Nephron (organoid): ENCODE measurements around the gene LUC7L2.
"Not testable (repeated sequence)": the region's sequence is repeated elsewhere in the genome, so short reads cannot be mapped to it uniquely, and the experiment has no call there.

ENCODE experiments used
- H3K27ac Mint-ChIP-seq, 3 experiments: 2 replicates each; pipeline ENCODE4 v1.8.0; 2020; ENCODE audit warnings: mixed read lengths in 3 of 3, mild to moderate bottlenecking in 2 of 3, moderate library complexity in 1 of 3
- H3K27me3 Mint-ChIP-seq: 2 replicates; pipeline ENCODE4 v1.8.0; 2021; ENCODE audit warnings: low read depth, mild to moderate bottlenecking, moderate library complexity, mixed read lengths
- H3K36me3 Mint-ChIP-seq: 2 replicates; pipeline ENCODE4 v1.8.0; 2020; ENCODE audit warnings: low read depth, mixed read lengths
- H3K4me1 Mint-ChIP-seq: 2 replicates; pipeline ENCODE4 v1.8.0; 2020; ENCODE audit warnings: mixed read lengths
- H3K4me3 Mint-ChIP-seq, 3 experiments: 2 replicates each; pipeline ENCODE4 v1.8.0; 2020; ENCODE audit warnings: mild to moderate bottlenecking in 3 of 3, mixed read lengths in 3 of 3, moderate library complexity in 2 of 3
- H3K9me3 Mint-ChIP-seq: 2 replicates; pipeline ENCODE4 v1.8.0; 2020; ENCODE audit warnings: mixed read lengths
- TF ChIP-seq, protein P1 (sequence below), 3 experiments: fragments of 200-600 bp; sonication (generic); IDR thresholded peaks; one replicate each; pipeline ENCODE4 v1.5.0; 2021; ENCODE audit warnings: antibody characterized with exemption in 3 of 3; ENCODE audit not compliant: unreplicated experiment in 3 of 3

The LUC7L2 gene

GRCh38 chr7:139396323-139396951 lies 36.7 kb downstream of the LUC7L2 start:
- no peaks in the 10 kb centered on the region for H3K4me1 Mint-ChIP-seq
- TF ChIP-seq, protein P1, sequence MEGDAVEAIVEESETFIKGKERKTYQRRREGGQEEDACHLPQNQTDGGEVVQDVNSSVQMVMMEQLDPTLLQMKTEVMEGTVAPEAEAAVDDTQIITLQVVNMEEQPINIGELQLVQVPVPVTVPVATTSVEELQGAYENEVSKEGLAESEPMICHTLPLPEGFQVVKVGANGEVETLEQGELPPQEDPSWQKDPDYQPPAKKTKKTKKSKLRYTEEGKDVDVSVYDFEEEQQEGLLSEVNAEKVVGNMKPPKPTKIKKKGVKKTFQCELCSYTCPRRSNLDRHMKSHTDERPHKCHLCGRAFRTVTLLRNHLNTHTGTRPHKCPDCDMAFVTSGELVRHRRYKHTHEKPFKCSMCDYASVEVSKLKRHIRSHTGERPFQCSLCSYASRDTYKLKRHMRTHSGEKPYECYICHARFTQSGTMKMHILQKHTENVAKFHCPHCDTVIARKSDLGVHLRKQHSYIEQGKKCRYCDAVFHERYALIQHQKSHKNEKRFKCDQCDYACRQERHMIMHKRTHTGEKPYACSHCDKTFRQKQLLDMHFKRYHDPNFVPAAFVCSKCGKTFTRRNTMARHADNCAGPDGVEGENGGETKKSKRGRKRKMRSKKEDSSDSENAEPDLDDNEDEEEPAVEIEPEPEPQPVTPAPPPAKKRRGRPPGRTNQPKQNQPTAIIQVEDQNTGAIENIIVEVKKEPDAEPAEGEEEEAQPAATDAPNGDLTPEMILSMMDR (IDR thresholded peaks at IDR 0.05; ENCODE audit: unreplicated experiment in 3 of 3): no peak
- H3K27me3 Mint-ChIP-seq: no peaks in the 10 kb centered on the region
- H3K36me3 Mint-ChIP-seq: peaks cover 66% of the 10 kb centered on the region
- no peak overlapping the region for H3K27ac Mint-ChIP-seq
- no peak overlapping the region for H3K4me3 Mint-ChIP-seq
- H3K9me3 Mint-ChIP-seq: no peaks in the 10 kb centered on the region

- Mint-ChIP-seq H3K27ac (no peak overlapping the region), H3K27me3 (no peaks in the 10 kb centered on the region), H3K4me1 (no peaks in the 10 kb centered on the region), H3K9me3 (no peaks in the 10 kb centered on the region), H3K4me3 (no peak overlapping the region), H3K36me3 (peaks cover 65% of the 10 kb centered on the region)
- TF ChIP-seq, protein P1 (IDR thresholded peaks at IDR 0.05; ENCODE audit: unreplicated experiment in 3 of 3): no peak
These were observed 37.5 kb downstream of the LUC7L2 start for GRCh38 chr7:139397192-139397591.

GRCh38 chr7:139403601-139404000 lies 43.9 kb downstream of the LUC7L2 start:
- TF ChIP-seq, protein P1 (IDR thresholded peaks at IDR 0.05; ENCODE audit: unreplicated experiment in 3 of 3): no peak
- no peaks in the 10 kb centered on the region for H3K4me1 Mint-ChIP-seq
- H3K27me3 Mint-ChIP-seq: no peaks in the 10 kb centered on the region
- no peaks in the 10 kb centered on the region for H3K9me3 Mint-ChIP-seq
- no peak overlapping the region for H3K27ac Mint-ChIP-seq
- no peak overlapping the region for H3K4me3 Mint-ChIP-seq
- H3K36me3 Mint-ChIP-seq: peaks cover 74% of the 10 kb centered on the region

DNA sequence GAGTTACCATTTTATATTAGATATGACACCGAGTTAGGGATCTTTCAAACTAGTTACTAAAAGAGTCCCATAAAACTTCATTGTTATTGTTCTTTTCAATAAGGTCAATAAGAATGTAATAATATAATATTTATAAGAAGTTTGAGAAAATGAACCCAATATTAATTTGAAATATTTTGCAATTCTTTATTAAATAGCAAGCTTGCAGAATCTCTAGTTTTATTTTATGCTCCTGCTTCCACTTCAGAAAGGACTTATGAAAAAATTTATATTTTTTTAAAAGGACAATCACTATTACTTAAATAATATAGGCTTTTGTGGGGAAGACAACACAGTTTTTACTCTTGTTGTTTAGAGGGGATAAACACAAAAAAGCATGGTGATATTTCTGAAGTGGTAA lies 47.9 kb downstream of the LUC7L2 start:
- TF ChIP-seq, protein P1 (IDR thresholded peaks at IDR 0.05; ENCODE audit: unreplicated experiment in 3 of 3): no peak

DNA sequence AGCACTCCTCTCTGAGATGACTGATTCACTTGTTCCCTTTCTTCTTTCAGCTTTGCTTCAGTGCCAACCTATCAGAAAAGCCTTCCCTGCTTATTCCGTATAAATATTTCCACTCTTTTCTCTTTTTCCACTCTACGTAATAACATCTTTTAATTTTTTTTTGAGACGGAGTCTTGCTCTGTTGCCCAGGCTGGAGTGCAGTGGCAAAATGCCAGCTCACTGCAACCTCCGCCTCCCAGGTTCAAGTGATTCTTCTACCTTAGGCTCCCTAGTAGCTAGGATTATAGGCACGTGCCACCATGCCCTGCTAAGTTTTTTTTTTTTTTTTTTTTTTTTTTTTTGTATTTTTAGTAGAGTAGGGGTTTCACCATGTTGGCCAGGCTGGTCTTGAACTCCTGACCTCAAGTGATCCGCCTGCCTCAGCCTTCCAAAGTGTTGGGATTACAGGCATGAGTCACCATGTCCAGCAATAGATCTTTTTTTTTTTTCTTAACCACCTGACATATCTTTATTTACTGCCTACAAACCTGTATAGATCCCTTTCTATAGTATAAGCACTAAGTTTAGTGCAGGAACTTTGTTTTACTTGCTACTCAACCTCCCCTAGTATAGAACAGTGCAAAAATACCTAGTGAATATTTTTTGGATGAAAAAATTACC lies 55.2 kb downstream of the LUC7L2 start:
- not testable (repeated sequence) for H3K9me3 Mint-ChIP-seq, H3K4me3 Mint-ChIP-seq, H3K4me1 Mint-ChIP-seq, H3K27me3 Mint-ChIP-seq
- Mint-ChIP-seq H3K36me3 (peaks cover 76% of the 10 kb centered on the region), H3K27ac (peak overlapping the region in 1 of 3 experiments; percentile 31)

More for the DNA sequence above, 47.9 kb downstream of the LUC7L2 start:
- Mint-ChIP-seq H3K9me3 (no peaks in the 10 kb centered on the region), H3K4me1 (no peaks in the 10 kb centered on the region), H3K27me3 (no peaks in the 10 kb centered on the region), H3K4me3 (no peak overlapping the region), H3K36me3 (peaks cover 74% of the 10 kb centered on the region), H3K27ac (no peak overlapping the region)

DNA sequence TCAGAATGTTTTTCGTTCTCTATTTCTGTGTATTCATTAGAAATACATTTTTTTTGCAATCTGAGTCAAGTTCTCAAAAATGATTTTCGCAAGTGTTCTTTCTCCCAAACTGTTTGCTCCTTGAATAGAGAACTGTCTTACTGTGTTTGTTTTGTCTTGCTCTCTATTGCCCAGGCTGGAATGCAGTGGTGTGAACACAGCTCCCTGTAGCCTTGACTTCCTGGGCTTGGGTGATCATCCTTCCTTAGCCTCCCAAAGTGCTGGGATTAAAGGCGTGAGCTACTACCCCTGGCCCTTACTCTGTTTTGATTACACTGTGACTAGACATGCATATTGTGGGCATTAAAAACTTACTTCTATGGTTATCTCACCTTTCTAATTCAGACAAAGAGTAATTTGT lies 56.7 kb downstream of the LUC7L2 start:
- Mint-ChIP-seq H3K27me3 (no peaks in the 10 kb centered on the region), H3K9me3 (no peaks in the 10 kb centered on the region), H3K36me3 (peaks cover 81% of the 10 kb centered on the region), H3K4me1 (no peaks in the 10 kb centered on the region), H3K4me3 (no peak overlapping the region), H3K27ac (no peak overlapping the region)
- TF ChIP-seq, protein P1 (IDR thresholded peaks at IDR 0.05; ENCODE audit: unreplicated experiment in 3 of 3): no peak
